Naive thymus-derived CD4-positive, alpha-beta T cell (primary cell): ENCODE data around the gene CDK17. TPM values are rescaled to one million over a fixed set of nuclear protein-coding genes. Genes with fewer than 3 reads are reported as not detected.
"Not testable (repeated sequence)": the region's sequence is repeated elsewhere in the genome, so short reads cannot be mapped to it uniquely, and the experiment has no call there.

ENCODE experiments used
- ATAC-seq: fragments of 150-1000 bp; cut with Tn5 transposase; 2 replicates; pipeline ENCODE4 v1.10.0; 2021; ENCODE audit warnings: mild to moderate bottlenecking, moderate library complexity
- CTCF ChIA-PET: fragments of 350-600 bp; sonication (Branson Sonifier 250); formaldehyde crosslinking; loops from one replicate; lab custom pipeline; 2021; ENCODE audit warnings: antibody characterized with exemption; lab: Charles Lee
- POLR2A ChIA-PET: fragments of 350-600 bp; sonication (Branson Sonifier 250); formaldehyde crosslinking; loops from one replicate; lab custom pipeline; 2021; ENCODE audit warnings: antibody characterized with exemption, inconsistent platforms; lab: Charles Lee
- DNase-seq, 9 donors: peaks; one replicate each; pipeline versions ENCODE4 v3.0.0 to v3.0.0-alpha.2; 2020 to 2022; ENCODE audit warnings: mixed read lengths in 1 of 9
- H3K27ac ChIP-seq: one replicate; pipeline ENCODE4 v1.7.0; 2013; ENCODE audit warnings: mild to moderate bottlenecking, low read depth, low read length, moderate library complexity
- H3K27me3 ChIP-seq, 2 donors: one replicate each; pipeline ENCODE4 v1.7.0; 2013; ENCODE audit warnings: low read length in 2 of 2, mild to moderate bottlenecking in 2 of 2, moderate library complexity in 2 of 2; ENCODE audit not compliant: control insufficient read depth in 2 of 2, insufficient read depth in 2 of 2
- H3K36me3 ChIP-seq, 3 experiments: 1 replicate in 2 of 3; 2 replicates in 1 of 3; pipeline ENCODE4 v1.7.0; 2013; ENCODE audit warnings: low read length in 3 of 3, mild to moderate bottlenecking in 3 of 3, moderate library complexity in 1 of 3; ENCODE audit not compliant: insufficient read depth in 3 of 3, control insufficient read depth in 2 of 3
- H3K4me1 ChIP-seq, 2 donors: one replicate each; pipeline ENCODE4 v1.7.0; 2013; ENCODE audit warnings: low read length in 2 of 2, mild to moderate bottlenecking in 2 of 2, moderate library complexity in 1 of 2; ENCODE audit not compliant: control insufficient read depth in 2 of 2, insufficient read depth in 2 of 2
- H3K4me3 ChIP-seq: 2 replicates; pipeline ENCODE4 v1.7.0; 2013; ENCODE audit warnings: mild to moderate bottlenecking, low read length
- H3K9me3 ChIP-seq, 3 experiments: 1 replicate in 2 of 3; 2 replicates in 1 of 3; pipeline ENCODE4 v1.7.0; 2013; ENCODE audit warnings: low read length in 3 of 3; ENCODE audit not compliant: control insufficient read depth in 2 of 3
- H3K27ac Mint-ChIP-seq, 9 donors: one replicate each; pipeline ENCODE4 v1.8.0; 2020 to 2022; ENCODE audit warnings: mixed read lengths in 9 of 9, mild to moderate bottlenecking in 8 of 9, moderate library complexity in 5 of 9, inconsistent platforms in 2 of 9
- H3K27me3 Mint-ChIP-seq, 5 donors: one replicate each; pipeline ENCODE4 v1.8.0; 2021 to 2022; ENCODE audit warnings: mixed read lengths in 5 of 5, mild to moderate bottlenecking in 1 of 5
- H3K36me3 Mint-ChIP-seq, 5 donors: one replicate each; pipeline ENCODE4 v1.8.0; 2020 to 2022; ENCODE audit warnings: mixed read lengths in 5 of 5, mild to moderate bottlenecking in 3 of 5, inconsistent platforms in 1 of 5
- H3K4me1 Mint-ChIP-seq, 7 donors: one replicate each; pipeline ENCODE4 v1.8.0; 2020 to 2022; ENCODE audit warnings: mixed read lengths in 7 of 7, mild to moderate bottlenecking in 3 of 7, inconsistent platforms in 1 of 7
- H3K4me3 Mint-ChIP-seq, 10 donors: one replicate each; pipeline ENCODE4 v1.8.0; 2020 to 2022; ENCODE audit warnings: mild to moderate bottlenecking in 10 of 10, mixed read lengths in 10 of 10, moderate library complexity in 6 of 10, inconsistent platforms in 2 of 10
- H3K9me3 Mint-ChIP-seq, 11 donors: one replicate each; pipeline ENCODE4 v1.8.0; 2020 to 2022; ENCODE audit warnings: mixed read lengths in 11 of 11, mild to moderate bottlenecking in 4 of 11, inconsistent platforms in 1 of 11, moderate library complexity in 1 of 11
- intact Hi-C, 2 donors: fragments of 100-400 bp; cut with micrococcal nuclease; formaldehyde crosslinking; loops; one replicate each; pipeline ENCODE4 v1.15.1; 2023
- polyA plus RNA-seq, 2 donors: library from polyadenylated mRNA; unstranded; fragments of 300-500 nt; fragmentation: Illumina TruSeq; gene quantifications; one replicate each; pipeline ENCODE4 v1.2.3, GENCODE V29; 2021
- total RNA-seq, 6 experiments: library from RNA in 5 of 6; stranded (reverse) in 5 of 6; gene quantifications; 1 replicate in 5 of 6; 2 replicates in 1 of 6; pipeline ENCODE4 v1.2.3 and lab custom pipeline; 2021 to 2026

Gene CDK17
- total and polyA plus RNA-seq, 7 experiments from 2014 or later: 30.0 to 112 (median 67.0) TPM

- Mint-ChIP-seq H3K27me3 (no peaks in the 10 kb centered on the region), H3K4me1 (peaks cover 17 to 40% (median 30%) of the 10 kb centered on the region in 7 donors), H3K9me3 (peaks cover 0 to 24% (median 5%) of the 10 kb centered on the region in 11 donors), H3K4me3 (no peak overlapping the region), H3K36me3 (peaks cover 4 to 40% (median 24%) of the 10 kb centered on the region in 5 donors), H3K27ac (peak overlapping the region in 1 of 9 donors; percentile 38)
- POLR2A ChIA-PET: interaction anchor here (0.8 kb wide), 1 partner anchor 14 kb away, joined by 4 read pairs; no protein-coding TSS in a partner anchor
- Histone ChIP-seq H3K36me3 (peaks cover 0 to 18% (median 0%) of the 10 kb centered on the region in 3 experiments), H3K4me1 (peaks cover 0 to 27% of the 10 kb centered on the region in 2 donors), H3K9me3 (no peaks in the 10 kb centered on the region), H3K27ac (no peak overlapping the region), H3K4me3 (no peak overlapping the region), H3K27me3 (no peaks in the 10 kb centered on the region)
- intact Hi-C loops: no loop called here
- DNase-seq (no peak), ATAC-seq (no peak)
- CTCF ChIA-PET: interaction anchor here (0.7 kb wide), 3 partner anchors 52 to 262 kb away, joined by 3 read pairs; no protein-coding TSS in a partner anchor
Measured at GRCh38 chr12:96322720-96323119, 77.5 kb downstream of the CDK17 start.

GRCh38 chr12:96321941-96322340 lies 78.3 kb downstream of the CDK17 start:
- intact Hi-C loops: no loop called here
- Histone ChIP-seq H3K36me3 (peaks cover 0 to 18% (median 0%) of the 10 kb centered on the region in 3 experiments), H3K4me3 (no peak overlapping the region), H3K4me1 (peaks cover 0 to 20% of the 10 kb centered on the region in 2 donors), H3K27me3 (no peaks in the 10 kb centered on the region), H3K9me3 (no peaks in the 10 kb centered on the region), H3K27ac (no peak overlapping the region)
- H3K4me3 Mint-ChIP-seq: no peak overlapping the region
- H3K27ac Mint-ChIP-seq: peak overlapping the region in 1 of 9 donors; percentile 38
- H3K9me3 Mint-ChIP-seq: peaks cover 0 to 24% (median 5%) of the 10 kb centered on the region in 11 donors
- POLR2A ChIA-PET: interaction anchor here (0.6 kb wide), 1 partner anchor 42 kb away, joined by 4 read pairs; no protein-coding TSS in a partner anchor
- peaks cover 4 to 40% (median 24%) of the 10 kb centered on the region in 5 donors for H3K36me3 Mint-ChIP-seq
- H3K4me1 Mint-ChIP-seq: peaks cover 11 to 33% (median 25%) of the 10 kb centered on the region in 7 donors
- ATAC-seq: no peak
- H3K27me3 Mint-ChIP-seq: no peaks in the 10 kb centered on the region
- CTCF ChIA-PET: interaction anchor here (0.7 kb wide), 1 partner anchor 261 kb away, joined by 3 read pairs; no protein-coding TSS in a partner anchor
- no peak for DNase-seq

DNA sequence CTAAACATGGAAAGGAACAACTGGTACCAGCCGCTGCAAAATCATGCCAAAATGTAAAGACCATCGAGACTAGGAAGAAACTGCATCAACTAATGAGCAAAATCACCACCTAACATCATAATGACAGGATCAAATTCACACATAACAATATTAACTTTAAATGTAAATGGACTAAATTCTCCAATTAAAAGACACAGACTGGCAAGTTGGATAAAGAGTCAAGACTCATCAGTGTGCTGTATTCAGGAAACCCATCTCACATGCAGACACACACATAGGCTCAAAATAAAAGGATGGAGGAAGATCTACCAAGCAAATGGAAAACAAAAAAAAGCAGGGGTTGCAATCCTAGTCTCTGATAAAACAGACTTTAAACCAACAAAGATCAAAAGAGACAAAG lies 82.4 kb downstream of the CDK17 start:
- H3K4me3 ChIP-seq, H3K9me3 ChIP-seq, H3K27ac ChIP-seq, POLR2A ChIA-PET, H3K4me1 ChIP-seq, DNase-seq, CTCF ChIA-PET, H3K27me3 Mint-ChIP-seq, ATAC-seq, H3K27me3 ChIP-seq, H3K4me3 Mint-ChIP-seq, intact Hi-C loops: not testable (repeated sequence)
- peak overlapping the region in 1 of 9 donors; percentile 10 for H3K27ac Mint-ChIP-seq
- H3K36me3 ChIP-seq: peaks cover 0 to 10% (median 0%) of the 10 kb centered on the region in 3 experiments
- peaks cover 5 to 31% (median 25%) of the 10 kb centered on the region in 7 donors for H3K4me1 Mint-ChIP-seq
- H3K36me3 Mint-ChIP-seq: peaks cover 0 to 16% (median 11%) of the 10 kb centered on the region in 5 donors
- peaks cover 0 to 12% (median 5%) of the 10 kb centered on the region in 11 donors for H3K9me3 Mint-ChIP-seq

GRCh38 chr12:96315741-96316481 lies 84.3 kb downstream of the CDK17 start:
- ChIA-PET POLR2A (interaction anchor here (0.8 to 1.6 kb wide), 5 partner anchors 19 to 85 kb away, joined by 3 to 10 read pairs (median 4); no protein-coding TSS in a partner anchor), CTCF (interaction anchor here (0.6 to 1.0 kb wide), 4 partner anchors 21 to 120 kb away, joined by 3 to 6 read pairs (median 4); no protein-coding TSS in a partner anchor)
- H3K27me3 Mint-ChIP-seq, H3K36me3 ChIP-seq, H3K9me3 Mint-ChIP-seq, H3K9me3 ChIP-seq, H3K27me3 ChIP-seq, H3K36me3 Mint-ChIP-seq, H3K4me1 ChIP-seq: not testable (repeated sequence)
- H3K4me3 ChIP-seq: peak overlapping the region; percentile 24
- intact Hi-C loops: loop anchor here in 1 of 2 donors (2.0 kb wide), 1 partner anchor 83 kb away; no protein-coding TSS in a partner anchor
- DNase-seq (peak in 8 of 9 donors; percentile 11 to 66 (median 56)), ATAC-seq (peak; percentile 27)
- peak overlapping the region; percentile 83 to 95 (median 91) for H3K4me3 Mint-ChIP-seq
- H3K27ac ChIP-seq: peak overlapping the region; percentile 66
- peaks cover 5 to 32% (median 20%) of the 10 kb centered on the region in 7 donors for H3K4me1 Mint-ChIP-seq
- peak overlapping the region; percentile 87 to 97 (median 96) for H3K27ac Mint-ChIP-seq

GRCh38 chr12:96314723-96315122 lies 85.5 kb downstream of the CDK17 start:
- H3K27ac ChIP-seq: no peak overlapping the region
- Mint-ChIP-seq H3K9me3 (peaks cover 0 to 4% (median 0%) of the 10 kb centered on the region in 11 donors), H3K27me3 (no peaks in the 10 kb centered on the region), H3K36me3 (peaks cover 0 to 8% (median 6%) of the 10 kb centered on the region in 5 donors), H3K4me1 (peaks cover 5 to 37% (median 20%) of the 10 kb centered on the region in 7 donors), H3K4me3 (peak overlapping the region in 7 of 10 donors; percentile 20 to 58 (median 38)), H3K27ac (peak overlapping the region in 7 of 9 donors; percentile 59 to 97 (median 81))
- H3K4me3 ChIP-seq: no peak overlapping the region
- no peaks in the 10 kb centered on the region for H3K27me3 ChIP-seq
- H3K9me3 ChIP-seq: no peaks in the 10 kb centered on the region
- POLR2A ChIA-PET: interaction anchor here (0.6 to 2.2 kb wide), 5 partner anchors 20 to 269 kb away, joined by 3 to 7 read pairs (median 4); no protein-coding TSS in a partner anchor
- DNase-seq: no peak
- CTCF ChIA-PET: interaction anchor here (0.8 to 1.5 kb wide), 2 partner anchors 84 to 86 kb away, joined by 3 to 4 read pairs; partner anchors contain the start of gene CDK17
- H3K4me1 ChIP-seq: peaks cover 0 to 4% of the 10 kb centered on the region in 2 donors
- intact Hi-C loops: loop anchor here in 1 of 2 donors (2.0 kb wide), 1 partner anchor 84 kb away; no protein-coding TSS in a partner anchor
- no peak for ATAC-seq
- H3K36me3 ChIP-seq: peaks cover 0 to 1% (median 0%) of the 10 kb centered on the region in 3 experiments

- no peaks in the 10 kb centered on the region for H3K9me3 ChIP-seq
- Mint-ChIP-seq H3K27me3 (no peaks in the 10 kb centered on the region), H3K36me3 (peaks cover 5 to 14% (median 12%) of the 10 kb centered on the region in 5 donors), H3K4me3 (no peak overlapping the region), H3K27ac (peak overlapping the region in 2 of 9 donors; percentile 30 to 96), H3K4me1 (peaks cover 10 to 44% (median 27%) of the 10 kb centered on the region in 7 donors), H3K9me3 (peaks cover 0 to 4% (median 0%) of the 10 kb centered on the region in 11 donors)
- H3K4me1 ChIP-seq: peaks cover 0 to 4% of the 10 kb centered on the region in 2 donors
- ChIA-PET POLR2A (interaction anchor here (1.0 to 2.2 kb wide), 2 partner anchors 12 to 85 kb away, joined by 5 to 6 read pairs; no protein-coding TSS in a partner anchor), CTCF (interaction anchor here (1.5 kb wide), 1 partner anchor 87 kb away, joined by 4 read pairs; the partner anchor contains the start of gene CDK17)
- DNase-seq: no peak
- no peak overlapping the region for H3K27ac ChIP-seq
- H3K27me3 ChIP-seq: no peaks in the 10 kb centered on the region
- no peak overlapping the region for H3K4me3 ChIP-seq
- no peak for ATAC-seq
- H3K36me3 ChIP-seq: peaks cover 0 to 8% (median 0%) of the 10 kb centered on the region in 3 experiments
- intact Hi-C loops: loop anchor here in 1 of 2 donors (2.0 kb wide), 1 partner anchor 85 kb away; no protein-coding TSS in a partner anchor
Measured at GRCh38 chr12:96313606-96314005, 86.6 kb downstream of the CDK17 start.
